ENCODE measurements around the gene DLL1.

DNA sequence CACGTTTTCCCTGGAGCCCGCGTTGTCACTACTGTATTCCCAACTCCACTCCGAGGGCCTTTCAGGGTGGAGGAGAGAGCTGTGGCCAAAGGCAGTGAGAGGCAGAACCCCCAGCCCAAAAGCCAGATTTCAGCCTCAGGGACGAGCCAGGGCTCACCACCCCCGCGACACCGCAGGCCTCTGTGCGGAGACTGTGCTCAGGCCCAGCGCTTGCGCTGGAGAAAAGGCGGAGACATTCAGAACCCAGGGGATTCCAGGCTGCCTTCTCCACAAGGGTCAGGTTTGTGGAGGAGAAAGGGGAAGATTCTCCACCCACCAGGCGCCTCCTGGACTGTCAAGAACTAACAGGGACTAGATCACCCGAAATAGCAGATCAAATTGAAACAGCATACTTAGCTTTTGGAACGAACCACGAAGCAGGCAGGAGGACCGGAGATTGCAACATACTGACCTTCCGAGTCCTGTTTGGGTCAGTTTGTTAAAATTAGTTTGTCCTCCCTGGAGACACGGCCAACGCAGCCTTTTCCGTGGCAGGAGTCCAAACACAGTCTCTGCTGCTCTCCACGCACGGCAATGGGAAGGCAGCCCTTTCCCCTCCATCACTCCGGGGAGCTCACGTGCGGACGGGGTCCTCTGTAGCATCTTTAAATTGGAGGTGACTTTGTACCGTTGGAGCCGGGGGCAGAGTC, 14.4 kb downstream of the DLL1 start:
- TF ChIP-seq, protein P1, sequence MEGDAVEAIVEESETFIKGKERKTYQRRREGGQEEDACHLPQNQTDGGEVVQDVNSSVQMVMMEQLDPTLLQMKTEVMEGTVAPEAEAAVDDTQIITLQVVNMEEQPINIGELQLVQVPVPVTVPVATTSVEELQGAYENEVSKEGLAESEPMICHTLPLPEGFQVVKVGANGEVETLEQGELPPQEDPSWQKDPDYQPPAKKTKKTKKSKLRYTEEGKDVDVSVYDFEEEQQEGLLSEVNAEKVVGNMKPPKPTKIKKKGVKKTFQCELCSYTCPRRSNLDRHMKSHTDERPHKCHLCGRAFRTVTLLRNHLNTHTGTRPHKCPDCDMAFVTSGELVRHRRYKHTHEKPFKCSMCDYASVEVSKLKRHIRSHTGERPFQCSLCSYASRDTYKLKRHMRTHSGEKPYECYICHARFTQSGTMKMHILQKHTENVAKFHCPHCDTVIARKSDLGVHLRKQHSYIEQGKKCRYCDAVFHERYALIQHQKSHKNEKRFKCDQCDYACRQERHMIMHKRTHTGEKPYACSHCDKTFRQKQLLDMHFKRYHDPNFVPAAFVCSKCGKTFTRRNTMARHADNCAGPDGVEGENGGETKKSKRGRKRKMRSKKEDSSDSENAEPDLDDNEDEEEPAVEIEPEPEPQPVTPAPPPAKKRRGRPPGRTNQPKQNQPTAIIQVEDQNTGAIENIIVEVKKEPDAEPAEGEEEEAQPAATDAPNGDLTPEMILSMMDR (IDR thresholded peaks at IDR 0.05; ENCODE audit: borderline replicate concordance, extremely low read depth, low read length, poor library complexity, severe bottlenecking): no peak
- no peak for TF ChIP-seq EZH2 (IDR thresholded peaks at IDR 0.05; ENCODE audit: borderline replicate concordance, low read depth, low read length, severe bottlenecking)

All from DND-41 (cell line).